CD4-positive, alpha-beta T cell treated with Interleukin-6 at 100 ng/mL for 8 hours (primary cell): ENCODE results near the gene GART.

ENCODE experiments used
- DNase-seq: peaks from one replicate; pipeline ENCODE4 v3.0.0-alpha.2; 2020; ENCODE audit warnings: mixed read lengths, low spot score

GART gene

DNA sequence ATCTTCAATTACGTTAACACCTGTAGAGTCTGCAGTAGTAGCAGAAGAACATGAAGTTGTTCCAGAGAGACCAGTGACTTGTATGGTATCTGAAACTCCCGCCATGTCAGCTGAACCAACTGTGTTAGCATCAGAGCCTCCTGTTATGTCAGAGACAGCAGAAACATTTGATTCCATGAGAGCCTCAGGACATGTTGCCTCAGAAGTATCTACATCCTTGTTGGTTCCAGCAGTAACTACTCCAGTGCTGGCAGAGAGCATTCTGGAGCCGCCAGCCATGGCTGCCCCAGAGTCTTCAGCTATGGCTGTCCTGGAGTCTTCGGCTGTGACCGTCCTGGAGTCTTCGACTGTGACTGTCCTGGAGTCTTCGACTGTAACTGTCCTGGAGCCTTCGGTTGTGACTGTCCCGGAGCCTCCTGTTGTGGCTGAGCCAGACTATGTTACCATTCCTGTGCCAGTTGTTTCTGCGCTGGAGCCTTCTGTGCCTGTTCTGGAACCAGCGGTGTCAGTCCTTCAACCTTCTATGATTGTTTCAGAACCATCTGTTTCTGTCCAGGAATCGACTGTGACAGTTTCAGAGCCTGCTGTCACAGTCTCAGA is 11.2 kb upstream of the GART start:
- no peak for DNase-seq

DNA sequence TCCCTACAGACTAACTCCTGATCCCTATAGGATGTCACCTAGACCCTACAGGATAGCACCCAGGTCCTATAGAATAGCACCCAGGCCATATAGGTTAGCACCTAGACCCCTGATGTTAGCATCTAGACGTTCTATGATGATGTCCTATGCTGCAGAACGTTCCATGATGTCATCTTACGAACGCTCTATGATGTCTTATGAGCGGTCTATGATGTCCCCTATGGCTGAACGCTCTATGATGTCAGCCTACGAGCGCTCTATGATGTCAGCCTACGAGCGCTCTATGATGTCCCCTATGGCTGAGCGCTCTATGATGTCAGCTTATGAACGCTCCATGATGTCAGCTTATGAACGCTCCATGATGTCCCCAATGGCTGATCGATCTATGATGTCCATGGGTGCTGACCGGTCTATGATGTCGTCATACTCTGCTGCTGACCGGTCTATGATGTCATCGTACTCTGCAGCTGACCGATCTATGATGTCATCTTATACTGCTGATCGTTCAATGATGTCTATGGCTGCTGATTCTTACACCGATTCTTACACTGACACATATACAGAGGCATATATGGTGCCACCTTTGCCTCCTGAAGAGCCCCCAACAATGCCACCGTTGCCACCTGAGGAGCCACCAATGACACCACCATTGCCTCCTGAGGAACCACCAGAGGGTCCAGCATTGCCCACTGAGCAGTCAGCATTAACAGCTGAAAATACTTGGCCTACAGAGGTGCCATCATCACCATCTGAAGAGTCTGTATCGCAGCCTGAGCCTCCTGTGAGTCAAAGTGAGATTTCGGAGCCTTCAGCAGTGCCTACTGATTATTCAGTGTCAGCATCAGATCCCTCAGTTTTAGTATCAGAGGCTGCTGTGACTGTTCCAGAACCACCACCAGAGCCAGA is 10.4 kb upstream of the GART start:
- DNase-seq, result no peak

DNA sequence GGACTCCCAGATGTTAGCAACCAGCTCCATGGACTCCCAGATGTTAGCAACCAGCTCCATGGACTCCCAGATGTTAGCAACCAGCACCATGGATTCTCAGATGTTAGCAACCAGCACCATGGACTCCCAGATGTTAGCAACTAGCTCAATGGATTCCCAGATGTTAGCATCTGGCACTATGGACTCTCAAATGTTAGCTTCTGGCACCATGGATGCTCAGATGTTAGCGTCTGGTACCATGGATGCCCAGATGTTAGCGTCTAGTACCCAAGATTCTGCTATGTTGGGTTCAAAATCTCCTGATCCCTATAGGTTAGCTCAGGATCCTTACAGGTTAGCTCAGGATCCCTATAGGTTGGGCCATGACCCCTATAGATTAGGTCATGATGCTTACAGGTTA is 9.7 kb upstream of the GART start:
- DNase-seq, result no peak

DNA sequence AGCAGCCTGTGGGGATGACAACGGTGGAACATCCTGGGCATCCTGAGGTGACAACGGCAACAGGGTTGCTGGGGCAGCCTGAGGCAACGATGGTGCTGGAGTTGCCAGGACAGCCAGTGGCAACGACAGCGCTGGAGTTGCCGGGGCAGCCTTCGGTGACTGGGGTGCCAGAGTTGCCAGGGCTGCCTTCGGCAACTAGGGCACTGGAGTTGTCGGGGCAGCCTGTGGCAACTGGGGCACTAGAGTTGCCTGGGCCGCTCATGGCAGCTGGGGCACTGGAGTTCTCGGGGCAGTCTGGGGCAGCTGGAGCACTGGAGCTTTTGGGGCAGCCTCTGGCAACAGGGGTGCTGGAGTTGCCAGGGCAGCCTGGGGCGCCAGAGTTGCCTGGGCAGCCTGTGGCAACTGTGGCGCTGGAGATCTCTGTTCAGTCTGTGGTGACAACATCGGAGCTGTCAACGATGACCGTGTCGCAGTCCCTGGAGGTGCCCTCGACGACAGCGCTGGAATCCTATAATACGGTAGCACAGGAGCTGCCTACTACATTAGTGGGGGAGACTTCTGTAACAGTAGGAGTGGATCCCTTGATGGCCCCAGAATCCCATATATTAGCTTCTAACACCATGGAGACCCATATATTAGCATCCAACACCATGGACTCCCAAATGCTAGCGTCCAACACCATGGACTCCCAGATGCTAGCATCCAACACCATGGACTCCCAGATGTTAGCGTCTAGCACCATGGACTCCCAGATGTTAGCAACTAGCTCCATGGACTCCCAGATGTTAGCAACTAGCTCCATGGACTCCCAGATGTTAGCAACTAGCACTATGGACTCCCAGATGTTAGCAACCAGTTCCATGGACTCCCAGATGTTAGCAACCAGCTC is 9.1 kb upstream of the GART start:
- DNase-seq, result no peak

DNA sequence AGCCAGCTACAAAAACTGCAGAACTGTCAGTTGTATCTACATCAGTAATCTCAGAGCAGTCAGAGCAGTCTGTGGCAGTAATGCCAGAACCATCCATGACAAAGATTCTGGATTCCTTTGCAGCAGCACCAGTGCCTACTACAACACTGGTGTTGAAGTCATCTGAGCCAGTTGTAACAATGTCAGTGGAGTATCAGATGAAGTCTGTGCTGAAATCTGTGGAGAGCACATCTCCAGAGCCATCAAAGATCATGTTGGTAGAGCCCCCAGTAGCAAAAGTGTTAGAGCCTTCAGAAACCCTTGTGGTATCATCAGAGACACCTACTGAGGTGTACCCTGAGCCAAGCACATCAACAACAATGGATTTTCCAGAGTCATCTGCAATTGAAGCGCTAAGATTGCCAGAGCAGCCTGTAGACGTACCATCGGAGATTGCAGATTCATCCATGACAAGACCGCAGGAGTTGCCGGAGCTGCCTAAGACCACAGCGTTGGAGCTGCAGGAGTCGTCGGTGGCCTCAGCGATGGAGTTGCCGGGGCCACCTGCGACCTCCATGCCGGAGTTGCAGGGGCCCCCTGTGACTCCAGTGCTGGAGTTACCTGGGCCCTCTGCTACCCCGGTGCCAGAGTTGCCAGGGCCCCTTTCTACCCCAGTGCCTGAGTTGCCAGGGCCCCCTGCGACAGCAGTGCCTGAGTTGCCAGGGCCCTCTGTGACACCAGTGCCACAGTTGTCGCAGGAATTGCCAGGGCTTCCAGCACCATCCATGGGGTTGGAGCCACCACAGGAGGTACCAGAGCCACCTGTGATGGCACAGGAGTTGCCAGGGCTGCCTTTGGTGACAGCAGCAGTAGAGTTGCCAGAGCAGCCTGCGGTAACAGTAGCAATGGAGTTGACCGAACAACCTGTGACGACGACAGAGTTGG is 8.2 kb upstream of the GART start:
- no peak for DNase-seq

DNA sequence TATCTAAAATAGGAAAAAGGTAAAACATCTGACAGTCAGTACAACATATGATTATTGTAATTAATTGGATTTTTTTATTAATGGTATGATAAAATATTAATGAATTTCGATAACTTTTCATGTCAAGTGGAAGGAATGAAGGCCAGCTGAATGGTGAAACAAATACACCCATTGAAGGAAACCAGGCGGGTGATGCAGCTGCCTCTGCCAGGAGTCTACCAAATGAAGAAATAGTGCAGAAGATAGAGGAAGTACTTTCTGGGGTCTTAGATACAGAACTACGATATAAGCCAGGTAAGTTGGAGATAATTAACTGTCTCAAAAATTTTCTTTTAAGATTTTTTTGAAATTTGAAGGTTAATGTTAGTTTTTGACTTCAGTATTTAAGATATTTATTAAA is 4.2 kb upstream of the GART start:
- DNase-seq, result no peak

DNA sequence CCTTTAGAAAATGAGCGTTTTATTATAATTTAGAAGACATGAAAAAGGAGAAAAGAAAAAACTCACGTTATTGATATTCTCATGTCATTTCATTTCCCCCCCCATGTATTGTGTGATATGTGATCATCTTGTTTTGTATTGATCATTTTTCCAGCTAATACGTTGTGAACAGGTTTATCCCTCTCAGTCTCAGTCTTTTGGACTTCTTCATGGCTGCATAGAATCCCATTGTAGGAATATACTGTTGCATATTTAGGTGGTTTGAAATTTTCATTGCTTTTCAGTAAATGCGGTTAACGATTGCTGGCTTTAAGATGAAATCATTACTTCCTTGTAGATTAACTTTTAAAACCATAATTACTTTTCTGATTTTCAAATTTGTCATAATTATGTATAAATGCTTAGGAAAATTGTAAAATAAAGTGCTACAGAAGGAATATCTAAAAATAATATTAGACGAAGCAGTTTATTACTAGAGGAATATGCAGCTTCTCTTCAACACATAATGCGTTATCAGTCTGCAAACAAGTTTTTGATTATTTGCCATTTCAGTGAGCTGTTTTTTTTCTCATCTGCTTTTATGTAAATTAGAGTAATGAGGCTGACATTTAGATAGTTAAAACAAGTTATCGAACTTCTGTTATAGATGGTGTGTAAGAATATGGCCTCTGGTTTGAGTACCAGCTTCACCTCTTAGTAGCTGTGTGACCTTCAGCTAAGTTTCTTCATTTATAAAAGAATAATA is 2.7 kb upstream of the GART start:
- no peak for DNase-seq

DNA sequence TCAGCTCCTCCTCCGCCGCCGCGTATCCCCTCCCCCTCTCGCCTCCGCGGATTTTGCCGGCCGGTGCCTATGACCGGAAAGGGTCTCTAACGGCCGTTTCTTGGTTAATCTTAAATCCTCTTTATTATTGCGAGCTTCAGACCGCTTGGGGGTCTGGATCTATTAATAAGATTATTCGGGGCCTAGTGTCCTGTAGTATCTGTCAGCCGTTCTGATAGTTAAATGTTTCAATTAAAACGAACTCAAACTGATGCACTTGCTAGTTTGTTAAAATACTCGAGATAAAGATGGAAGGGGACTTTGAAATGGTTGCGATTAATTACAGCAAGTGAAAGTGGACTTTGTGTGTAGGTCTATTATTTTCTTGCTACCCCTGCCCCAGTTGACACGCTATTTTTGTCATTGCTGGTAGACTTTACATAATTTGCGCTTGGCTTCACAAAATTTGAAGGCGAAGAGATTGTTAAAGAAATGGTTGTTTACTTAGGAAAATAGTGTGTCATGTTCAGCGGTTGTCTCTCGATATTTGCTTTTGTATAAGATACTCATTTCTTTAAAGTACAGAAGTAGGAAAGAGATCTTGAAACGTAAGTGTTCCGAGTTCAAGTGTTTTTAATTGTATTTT is 1.7 kb upstream of the GART start:
- peak; percentile 39 for DNase-seq

DNA sequence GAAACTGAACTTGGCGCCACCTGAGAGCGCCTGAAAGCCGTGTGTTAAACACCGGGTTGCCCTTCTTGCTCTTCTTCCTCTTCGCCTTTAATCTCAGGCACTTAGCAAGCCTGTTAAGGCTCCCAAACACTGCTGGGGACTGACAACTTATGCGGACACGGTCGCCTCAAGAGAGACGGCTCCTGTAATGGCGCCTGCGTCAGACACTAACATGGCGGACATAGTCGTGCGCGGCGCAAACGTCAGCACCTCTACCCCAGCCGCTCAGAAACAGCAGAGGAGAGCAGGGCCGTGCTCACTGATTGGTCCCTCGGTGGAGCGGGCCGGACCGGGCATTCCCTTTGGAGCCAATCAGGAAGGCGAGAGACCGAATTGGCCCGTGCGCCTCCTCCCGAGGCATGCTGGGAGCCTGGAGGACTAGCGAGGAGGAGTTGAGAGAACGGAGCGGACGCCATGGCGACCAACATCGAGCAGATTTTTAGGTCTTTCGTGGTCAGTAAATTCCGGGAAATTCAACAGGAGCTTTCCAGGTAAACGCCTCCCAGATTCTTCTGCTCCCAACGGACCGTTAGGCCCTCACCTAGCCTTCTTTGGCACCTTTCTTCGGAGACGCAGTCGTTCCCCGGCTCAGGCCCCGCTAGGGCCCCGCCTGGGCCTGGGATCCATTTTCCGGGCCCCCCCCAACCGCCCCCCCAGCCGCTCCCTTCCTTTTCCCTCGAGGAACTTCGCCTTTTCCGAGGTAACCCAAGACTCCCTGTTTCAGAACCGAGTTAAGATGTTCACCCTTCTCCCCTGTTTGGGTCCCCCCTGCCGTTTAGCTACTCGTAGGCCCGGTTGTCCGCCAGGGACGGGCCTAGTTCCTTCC is 955 bp upstream of the GART start, which contains the start of gene SON:
Gene SON, plus strand, starts transcription at position 399 of the 865 bp plus-strand sequence. Its CDS starts 55 bp downstream, at position 454.
- peak; percentile 98 for DNase-seq

DNA sequence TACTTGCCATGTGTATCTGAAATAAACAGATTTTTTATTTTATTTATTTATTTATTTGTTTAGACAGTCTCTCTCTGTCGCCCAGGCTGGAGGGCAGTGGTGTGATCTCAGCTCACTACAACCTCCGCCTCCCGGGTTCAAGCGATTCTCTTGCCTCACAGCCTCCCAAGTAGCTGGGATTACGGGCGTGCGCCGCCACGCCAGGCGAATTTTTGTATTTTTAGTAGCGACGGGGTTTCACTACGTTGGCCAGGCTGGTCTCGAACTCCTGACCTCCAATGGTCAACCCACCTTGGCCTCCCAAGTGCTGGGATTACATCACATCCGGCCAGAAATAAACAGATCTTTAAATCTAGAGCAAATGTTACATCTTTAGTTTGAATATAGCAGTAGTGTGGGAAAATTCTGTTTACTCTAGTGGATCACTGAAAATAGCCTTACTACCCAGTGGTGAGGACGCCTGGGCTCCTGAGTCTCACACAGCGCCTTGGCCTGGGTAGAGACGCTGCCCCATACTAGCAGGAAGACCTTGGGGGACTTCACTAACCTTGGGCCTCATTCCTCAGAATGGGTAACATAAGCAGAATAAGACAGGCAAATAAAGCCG is 709 bp downstream of the GART start:
- no peak for DNase-seq

DNA sequence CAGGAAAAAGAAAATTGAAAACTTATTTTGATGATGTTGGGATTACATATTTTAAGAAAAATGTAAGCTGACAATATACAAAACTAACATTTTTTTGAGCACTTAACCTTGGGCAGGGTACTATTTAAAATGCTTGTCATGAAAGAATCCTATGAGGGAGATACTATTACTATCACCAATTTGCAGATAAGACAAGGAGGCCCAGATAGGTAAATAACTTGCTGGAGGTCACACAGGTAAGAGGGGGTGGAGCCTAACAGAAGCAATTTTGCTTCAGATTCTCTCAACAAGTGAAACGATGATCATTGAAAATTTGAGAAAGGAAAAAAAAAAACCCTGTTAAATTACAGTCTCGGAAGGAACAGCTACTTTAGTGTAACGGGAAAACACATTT is 1.2 kb downstream of the GART start:
- DNase-seq, result no peak

DNA sequence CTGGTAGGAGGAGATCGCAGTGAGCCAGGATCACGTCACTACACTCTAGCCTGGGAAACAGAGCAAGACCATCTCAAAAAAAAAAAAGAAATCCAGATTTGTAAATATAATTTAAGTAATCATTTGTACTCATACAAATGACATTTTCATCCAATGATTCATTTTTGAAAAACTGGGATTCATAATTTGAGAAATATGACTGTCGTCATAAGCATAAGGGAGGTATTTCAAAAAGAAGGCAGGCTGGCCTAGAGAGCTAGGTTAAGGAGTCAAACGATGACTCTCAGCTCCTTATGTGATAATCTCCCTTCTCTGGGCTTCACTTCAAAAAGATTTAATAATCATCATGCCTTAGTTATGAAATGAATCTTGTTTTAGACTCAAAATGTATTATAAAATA is 2.3 kb downstream of the GART start:
- DNase-seq, result no peak

DNA sequence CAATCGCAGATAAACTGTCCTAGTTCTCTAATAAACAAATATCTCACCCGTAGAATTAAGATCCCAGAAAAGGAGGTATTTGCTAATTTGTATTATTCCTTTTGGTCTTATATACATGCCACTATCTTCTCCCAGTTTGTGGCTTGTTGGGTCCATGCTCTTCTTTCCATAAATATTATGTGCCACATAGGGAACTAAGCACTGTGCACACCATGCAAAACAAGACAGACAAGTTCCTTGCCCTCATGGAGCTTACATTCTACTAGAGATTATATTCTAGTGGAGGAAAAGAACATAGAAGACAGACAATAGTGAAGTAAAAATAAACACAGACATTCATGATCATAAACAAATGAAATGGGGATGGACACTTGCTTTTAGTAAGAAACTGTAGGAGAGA is 4.7 kb downstream of the GART start:
- no peak for DNase-seq

DNA sequence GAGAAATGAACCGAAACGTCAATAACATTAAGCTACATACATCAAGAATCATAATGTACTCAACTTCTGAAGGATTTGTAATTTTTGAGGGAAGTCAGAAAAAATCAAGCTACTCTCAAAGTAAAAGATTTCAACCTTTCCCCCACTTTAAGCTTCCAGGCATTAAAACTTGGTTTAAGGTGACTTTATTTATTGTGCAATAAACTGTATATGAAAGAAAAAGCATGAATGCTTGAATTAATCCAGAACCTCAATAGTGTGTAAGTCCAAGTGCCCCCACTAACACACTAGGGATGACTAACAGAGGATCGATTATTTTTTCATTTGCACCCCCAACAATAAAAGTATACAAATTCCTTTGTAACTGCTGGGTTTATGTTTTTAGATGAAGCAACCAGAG is 10.9 kb downstream of the GART start:
- no peak for DNase-seq

DNA sequence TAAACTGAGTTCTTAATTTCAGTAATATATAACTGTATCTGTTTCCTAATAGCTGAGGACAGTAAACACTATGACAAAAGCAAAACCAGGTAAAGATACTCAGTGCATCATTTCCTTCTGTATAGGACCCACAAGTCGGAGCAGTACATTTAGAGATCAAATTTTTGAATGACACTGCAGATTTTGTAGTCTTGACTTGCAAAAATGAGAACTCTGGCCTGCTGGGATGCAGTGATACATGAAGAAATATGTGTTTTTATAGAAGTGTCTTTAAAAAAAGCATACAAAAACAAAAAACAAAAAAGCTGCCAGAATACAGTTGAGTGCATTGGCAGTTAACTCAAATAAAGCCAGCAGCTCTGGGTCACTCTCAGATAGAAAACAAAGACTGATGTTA is 19.0 kb downstream of the GART start:
- DNase-seq, result no peak

DNA sequence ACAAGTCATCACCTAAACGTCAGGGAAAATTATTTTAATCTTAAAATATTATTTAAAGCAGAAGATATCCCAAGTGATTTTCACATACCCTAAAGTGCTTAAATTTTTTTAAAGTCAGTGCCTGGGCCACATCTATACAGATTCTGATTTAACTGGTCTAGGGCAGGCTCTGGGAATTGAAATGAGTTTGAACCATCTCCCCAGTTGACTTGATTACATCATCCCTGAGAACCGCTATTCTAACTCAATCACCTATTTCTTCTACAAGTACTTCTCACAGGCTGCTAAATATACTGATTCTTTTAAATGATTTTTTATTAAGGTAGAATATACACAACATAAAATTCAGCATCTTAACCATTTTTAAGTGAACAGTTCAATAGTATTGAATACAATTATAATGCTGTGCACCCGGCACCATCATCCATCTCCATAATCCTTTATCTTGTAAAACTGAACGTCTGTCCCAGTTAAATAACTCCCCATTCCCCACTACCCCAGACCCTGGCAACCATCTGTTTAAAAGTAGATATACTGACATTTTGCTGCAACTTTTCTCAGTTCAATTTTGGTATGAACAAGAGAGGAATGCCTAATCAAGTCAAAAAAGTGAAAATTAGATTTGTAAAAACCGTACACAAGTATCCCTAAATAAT is 19.5 kb downstream of the GART start:
- DNase-seq, result no peak

DNA sequence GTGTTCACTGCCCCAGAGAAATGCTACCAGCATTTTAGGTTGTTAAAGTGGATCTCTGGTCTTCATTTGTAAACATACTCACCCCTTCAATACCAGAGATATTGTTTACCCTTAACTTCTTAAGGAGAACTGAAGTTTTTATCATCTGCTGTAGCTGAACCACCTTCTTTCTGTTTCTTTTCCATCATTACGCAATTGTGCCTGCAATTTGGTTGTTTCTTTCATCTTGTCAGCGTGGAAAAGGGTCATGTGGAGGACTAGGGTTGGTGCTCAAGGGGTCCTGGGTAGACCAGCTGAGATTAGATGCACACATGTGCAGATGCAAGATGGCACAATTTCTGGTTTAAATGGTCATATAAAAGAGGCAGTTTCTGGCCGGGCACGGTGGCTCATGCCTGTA is 23.0 kb downstream of the GART start:
- DNase-seq, result no peak

DNA sequence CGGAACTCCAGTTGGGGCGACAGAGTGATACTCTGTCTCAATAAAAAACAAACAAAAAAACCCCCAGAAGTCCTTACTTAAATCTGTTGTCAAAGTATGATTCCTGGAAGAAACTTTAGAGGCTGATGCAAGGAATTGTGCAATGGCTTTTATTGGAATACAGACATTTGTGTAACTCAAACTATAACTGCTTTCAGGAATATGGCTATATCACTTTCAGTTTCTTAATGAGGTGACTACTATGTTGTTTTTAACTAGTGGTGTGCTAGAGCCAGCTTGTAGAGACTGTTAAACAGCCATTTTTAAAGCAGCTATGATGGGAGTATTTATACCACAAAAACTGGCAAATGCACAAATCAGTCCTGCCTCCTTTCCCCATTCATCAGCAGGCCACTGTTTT is 27.7 kb downstream of the GART start:
- DNase-seq, result no peak
